Subcutaneous adipose tissue (tissue), 4 donors: ENCODE measurements around the gene RSPO1. TPM values are rescaled to one million over a fixed set of nuclear protein-coding genes. Genes with fewer than 3 reads are reported as not detected.

Experiments used
- total RNA-seq, 4 donors: library from RNA; depleted of rRNA; stranded (reverse); fragments of >200 nt; gene quantifications; one replicate each; pipeline ENCODE4 v1.1.0, GENCODE V29; 2016
- TF ChIP-seq, protein P1 (sequence below): fragments of 450-650 bp; IDR thresholded peaks from one replicate; pipeline ENCODE4 v1.5.1; 2016; ENCODE audit warnings: low read depth, mild to moderate bottlenecking, control low read depth, antibody characterized with exemption, moderate library complexity

The RSPO1 gene
- total RNA-seq, 4 donors from 2014 or later, result 1.5 to 9.9 TPM; not detected in 2

DNA sequence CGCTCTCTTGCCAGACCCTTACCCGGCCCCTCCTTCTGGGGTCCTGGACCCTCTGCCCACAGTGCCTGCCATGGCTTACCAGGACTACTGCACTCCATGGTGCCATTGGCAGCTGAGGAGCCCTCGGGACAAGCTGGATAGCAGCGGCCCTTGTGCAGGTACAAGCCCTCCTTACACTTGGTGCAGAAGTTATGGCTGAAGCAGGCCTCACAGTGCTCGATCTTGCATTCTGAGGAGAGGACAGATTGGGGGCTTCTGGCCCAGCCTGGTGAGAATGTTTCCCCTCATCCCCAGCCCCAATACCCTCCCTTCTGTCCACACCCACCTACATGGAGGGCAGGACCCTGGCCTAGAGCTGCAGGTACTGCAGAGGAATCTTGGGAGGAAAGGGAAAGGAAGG is 20.6 kb downstream of the RSPO1 start:
- TF ChIP-seq, protein P1, sequence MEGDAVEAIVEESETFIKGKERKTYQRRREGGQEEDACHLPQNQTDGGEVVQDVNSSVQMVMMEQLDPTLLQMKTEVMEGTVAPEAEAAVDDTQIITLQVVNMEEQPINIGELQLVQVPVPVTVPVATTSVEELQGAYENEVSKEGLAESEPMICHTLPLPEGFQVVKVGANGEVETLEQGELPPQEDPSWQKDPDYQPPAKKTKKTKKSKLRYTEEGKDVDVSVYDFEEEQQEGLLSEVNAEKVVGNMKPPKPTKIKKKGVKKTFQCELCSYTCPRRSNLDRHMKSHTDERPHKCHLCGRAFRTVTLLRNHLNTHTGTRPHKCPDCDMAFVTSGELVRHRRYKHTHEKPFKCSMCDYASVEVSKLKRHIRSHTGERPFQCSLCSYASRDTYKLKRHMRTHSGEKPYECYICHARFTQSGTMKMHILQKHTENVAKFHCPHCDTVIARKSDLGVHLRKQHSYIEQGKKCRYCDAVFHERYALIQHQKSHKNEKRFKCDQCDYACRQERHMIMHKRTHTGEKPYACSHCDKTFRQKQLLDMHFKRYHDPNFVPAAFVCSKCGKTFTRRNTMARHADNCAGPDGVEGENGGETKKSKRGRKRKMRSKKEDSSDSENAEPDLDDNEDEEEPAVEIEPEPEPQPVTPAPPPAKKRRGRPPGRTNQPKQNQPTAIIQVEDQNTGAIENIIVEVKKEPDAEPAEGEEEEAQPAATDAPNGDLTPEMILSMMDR, result no peak

DNA sequence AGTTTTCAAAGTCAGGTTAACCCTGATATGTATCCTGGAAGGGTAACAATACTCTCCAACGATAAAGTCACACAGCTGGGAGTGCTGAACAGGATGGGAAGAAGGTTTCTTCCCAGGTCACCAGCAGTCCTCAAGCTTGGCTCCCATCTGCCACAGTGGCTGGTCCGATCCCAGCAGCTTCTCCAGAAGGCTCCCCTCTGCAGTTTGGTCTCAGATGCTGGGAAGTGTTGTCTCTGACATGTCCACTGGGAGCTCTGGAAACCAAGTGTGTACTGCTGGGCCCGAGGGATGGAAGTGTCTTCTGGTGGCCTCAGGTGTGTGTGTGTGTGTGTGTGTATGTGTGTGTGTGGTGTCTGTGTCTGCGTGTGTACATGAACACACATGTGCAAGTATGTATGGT is 22.5 kb downstream of the RSPO1 start:
- TF ChIP-seq, protein P1, result no peak

DNA sequence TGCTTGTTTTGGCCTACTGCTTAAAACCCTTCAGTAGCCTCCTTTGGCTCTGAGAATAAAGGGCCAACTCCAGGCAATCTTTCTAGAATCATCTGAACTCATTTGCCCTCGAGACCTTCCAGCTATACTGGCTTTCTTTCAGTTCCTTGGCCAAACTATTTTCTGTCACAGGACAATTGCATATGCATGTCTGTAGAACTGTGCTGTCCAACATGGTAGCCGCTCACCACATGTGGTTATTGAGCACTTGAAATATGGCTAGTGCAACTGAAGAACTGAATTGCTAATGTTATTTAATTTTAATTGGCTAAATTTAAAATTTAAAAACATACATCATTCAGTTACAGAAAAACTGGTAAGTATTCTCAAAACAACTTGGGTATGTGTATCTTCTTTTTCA is 24.7 kb downstream of the RSPO1 start:
- TF ChIP-seq, protein P1, result no peak

DNA sequence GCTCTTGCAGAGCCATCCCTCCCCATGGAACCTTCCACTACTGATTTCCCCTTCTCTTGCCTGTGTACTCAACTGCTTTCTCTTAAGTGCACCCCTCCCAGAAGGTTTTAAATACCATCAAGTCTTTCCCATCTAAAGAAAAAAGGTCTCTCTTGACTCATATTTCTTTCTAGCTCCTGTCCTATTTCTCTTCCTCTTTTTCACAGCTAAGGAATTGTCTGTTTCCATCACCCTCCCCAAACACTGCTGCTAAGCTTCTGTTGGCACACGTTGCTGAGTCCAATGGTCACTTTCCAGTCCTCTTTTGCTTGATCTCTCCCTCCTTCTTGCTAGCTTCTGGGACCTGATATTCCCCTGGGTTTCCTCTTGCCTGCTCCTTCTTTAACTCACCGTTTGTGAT is 25.7 kb downstream of the RSPO1 start:
- TF ChIP-seq, protein P1, result no peak

DNA sequence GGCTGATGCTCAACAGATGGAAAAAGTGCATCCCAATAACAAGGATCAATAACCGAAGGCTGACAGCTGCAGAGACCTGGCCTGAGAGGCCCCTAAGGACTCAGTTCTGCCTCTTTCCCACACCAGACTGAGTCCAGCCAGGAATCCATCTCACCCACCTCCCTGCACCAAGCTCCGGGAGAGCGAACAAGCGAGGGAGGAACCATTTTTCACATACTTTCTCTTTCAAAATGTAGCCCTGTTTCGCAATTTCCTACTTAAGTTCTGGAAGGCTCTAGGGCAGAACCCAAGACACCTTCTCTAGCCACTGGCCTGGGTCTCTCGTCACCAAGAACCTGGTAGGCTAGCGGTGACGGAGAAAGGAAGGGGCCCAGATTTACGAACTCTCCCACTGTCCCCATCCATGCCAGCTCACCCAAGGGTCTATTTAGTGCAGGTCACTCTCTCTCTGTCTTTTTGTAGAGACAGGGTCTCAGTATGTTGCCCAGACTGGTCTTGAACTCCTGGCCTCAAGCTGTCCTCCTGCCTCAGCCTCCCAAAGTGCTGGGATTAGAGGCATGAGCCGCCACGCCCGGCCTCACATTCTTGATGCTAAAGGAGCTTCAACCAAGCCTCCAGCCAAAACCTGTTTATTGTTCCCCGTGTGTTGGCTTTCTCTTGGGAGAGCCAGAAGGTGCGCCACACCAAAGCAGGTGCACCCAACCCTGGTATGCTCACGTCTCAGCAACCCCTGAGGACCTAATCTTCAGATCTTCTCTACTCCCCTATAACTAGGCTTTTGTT is 28.0 kb downstream of the RSPO1 start:
- TF ChIP-seq, protein P1, result no peak

DNA sequence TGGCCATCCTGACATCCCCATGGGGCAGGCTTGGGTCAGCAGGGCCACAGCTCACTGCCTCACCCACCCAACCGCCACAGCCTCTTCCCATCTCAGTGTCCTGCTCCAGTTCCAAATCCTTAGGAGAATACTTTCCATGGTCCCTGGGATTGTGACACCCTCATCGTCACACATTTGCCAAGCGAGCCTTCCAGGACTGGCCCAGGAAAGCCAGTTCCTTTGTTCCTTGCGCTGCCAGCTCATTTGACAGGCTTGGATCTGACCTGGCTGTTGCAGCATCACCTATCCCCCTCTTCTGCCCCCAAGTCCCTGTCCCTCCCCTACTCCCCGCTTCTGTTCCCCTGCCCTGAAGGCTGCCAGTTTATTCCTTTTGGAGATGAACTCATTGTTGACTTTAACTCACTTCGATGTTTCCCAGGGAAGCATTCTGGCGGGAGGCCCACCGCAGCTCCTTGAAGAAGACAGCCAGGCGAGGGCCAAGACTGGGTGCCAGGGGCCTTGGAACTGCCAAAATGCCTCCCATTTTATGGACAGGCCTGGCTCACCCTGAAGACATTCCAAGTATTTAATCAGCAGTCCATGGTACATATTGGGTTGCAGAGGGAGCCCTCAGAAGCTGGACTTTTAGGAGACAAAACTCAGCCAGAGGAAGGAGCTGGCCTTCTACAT is 28.8 kb downstream of the RSPO1 start:
- TF ChIP-seq, protein P1, result no peak

DNA sequence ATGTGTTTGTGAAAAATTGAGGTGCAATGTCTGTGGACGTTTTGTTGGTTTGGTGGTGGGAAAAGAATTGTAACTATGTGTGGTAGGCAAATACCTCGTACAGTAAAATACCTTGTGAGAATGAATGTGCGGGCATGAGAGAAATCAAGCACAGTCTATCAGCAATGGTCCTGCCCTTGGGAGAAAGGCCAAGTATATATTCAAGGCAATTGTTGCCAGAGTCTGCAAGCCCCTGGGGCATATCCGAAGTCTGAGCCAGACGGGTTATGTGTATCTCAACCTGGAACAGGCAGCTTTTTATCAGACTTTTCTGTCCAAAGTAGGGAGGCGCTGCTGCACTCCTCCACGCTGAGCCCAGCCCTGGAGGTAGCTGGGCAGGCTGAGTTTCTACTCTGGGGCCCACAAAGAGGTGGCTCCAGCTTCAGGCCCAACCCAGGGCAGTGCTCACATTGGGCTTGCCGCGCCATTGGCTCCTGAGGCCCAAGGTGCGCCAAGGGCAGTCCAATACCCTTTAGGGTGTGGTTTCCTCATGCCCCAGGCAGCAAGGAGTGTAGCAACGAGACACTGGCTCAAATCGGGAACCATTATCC is 29.5 kb downstream of the RSPO1 start:
- TF ChIP-seq, protein P1, result no peak
